ENCODE results near the gene HSD17B8. TPM values are rescaled to one million over a fixed set of nuclear protein-coding genes. Genes with fewer than 3 reads are reported as not detected.

Gene HSD17B8
- total RNA-seq, 1 donor from 2014 or later, result 13.3 TPM

- intact Hi-C loops (cut with DNase I), result no loop called here
- Histone ChIP-seq H3K4me1 (peaks cover 40% of the 10 kb centered on the region), H3K27ac (peak overlapping the region; percentile 95), H3K36me3 (peaks cover 29% of the 10 kb centered on the region), H3K9me3 (no peaks in the 10 kb centered on the region), H3K27me3 (ENCODE audit: low read depth) (no peaks in the 10 kb centered on the region), H3K4me3 (peak overlapping the region; percentile 83)
- TF ChIP-seq CTCF (IDR thresholded peaks at IDR 0.05), result no peak
- ATAC-seq (peak; percentile 4 to 49), DNase-seq (peak; percentile 65)
Observed at GRCh38 chr6:33207552-33208090, 3.2 kb downstream of the HSD17B8 start.

GRCh38 chr6:33208091-33208967 lies 3.9 kb downstream of the HSD17B8 start, which contains the start of gene RING1:
Gene RING1 (plus strand): TSS chr6:33208500. CDS start chr6:33208823, 323 bp downstream.
- intact Hi-C loops (cut with DNase I), result no loop called here
- Histone ChIP-seq H3K4me3 (peak within 1 kb of the TSS; percentile 83), H3K36me3 (peaks cover 22% of the 10 kb centered on the region), H3K9me3 (no peaks in the 10 kb centered on the region), H3K27me3 (ENCODE audit: low read depth) (peaks cover 4% of the 10 kb centered on the region), H3K27ac (peak within 1 kb of the TSS; percentile 95), H3K4me1 (peaks cover 41% of the 10 kb centered on the region)
- no peak for TF ChIP-seq CTCF (IDR thresholded peaks at IDR 0.05)
- ATAC-seq (peak; percentile 89 to 90), DNase-seq (peak; percentile 94)

- H3K27me3 ChIP-seq (ENCODE audit: low read depth), result peaks cover 6% of the 10 kb centered on the region
- no peak for ATAC-seq
- intact Hi-C loops (cut with DNase I), result no loop called here
- no peak overlapping the region for H3K27ac ChIP-seq
- peaks cover 35% of the 10 kb centered on the region for H3K4me1 ChIP-seq
- no peak overlapping the region for H3K4me3 ChIP-seq
- H3K9me3 ChIP-seq, result no peaks in the 10 kb centered on the region
- no peak for DNase-seq
- TF ChIP-seq CTCF (IDR thresholded peaks at IDR 0.05), result no peak
- peaks cover 17% of the 10 kb centered on the region for H3K36me3 ChIP-seq
Observed at GRCh38 chr6:33209856-33210255, 5.4 kb downstream of the HSD17B8 start.

- intact Hi-C loops (cut with DNase I), result no loop called here
- Histone ChIP-seq H3K27me3 (ENCODE audit: low read depth) (peaks cover 6% of the 10 kb centered on the region), H3K4me3 (no peak overlapping the region), H3K27ac (no peak overlapping the region), H3K9me3 (no peaks in the 10 kb centered on the region), H3K4me1 (peaks cover 27% of the 10 kb centered on the region), H3K36me3 (peaks cover 17% of the 10 kb centered on the region)
- no peak for ATAC-seq
- no peak for TF ChIP-seq CTCF (IDR thresholded peaks at IDR 0.05)
- no peak for DNase-seq
Observed at GRCh38 chr6:33211136-33211535, 6.7 kb downstream of the HSD17B8 start.

GRCh38 chr6:33211666-33212422 lies 7.4 kb downstream of the HSD17B8 start:
- peaks cover 27% of the 10 kb centered on the region for H3K4me1 ChIP-seq
- H3K4me3 ChIP-seq, result no peak overlapping the region
- no peak for DNase-seq
- no peak for ATAC-seq
- intact Hi-C loops (cut with DNase I), result no loop called here
- H3K36me3 ChIP-seq, result peaks cover 17% of the 10 kb centered on the region
- H3K27ac ChIP-seq, result no peak overlapping the region
- TF ChIP-seq CTCF (IDR thresholded peaks at IDR 0.05), result no peak
- peaks cover 6% of the 10 kb centered on the region for H3K27me3 ChIP-seq (ENCODE audit: low read depth)
- no peaks in the 10 kb centered on the region for H3K9me3 ChIP-seq

Data from lower lobe of right lung (tissue), 2 donors.